Ishikawa (cell line): ENCODE data around the gene TPGS2.

ENCODE experiments used
- CEBPB ChIP-seq: IDR thresholded peaks from 2 replicates; pipeline ENCODE4 v1.6.1; 2012
- EGR1 ChIP-seq: IDR thresholded peaks from 2 replicates; pipeline ENCODE4 v1.6.1; 2012
- EP300 ChIP-seq: IDR thresholded peaks from 2 replicates; pipeline ENCODE4 v1.6.1; 2012; ENCODE audit warnings: borderline replicate concordance
- FOXM1 ChIP-seq: IDR thresholded peaks from 2 replicates; pipeline ENCODE4 v1.6.1; 2012; ENCODE audit warnings: low read depth, borderline replicate concordance
- NFIC ChIP-seq: IDR thresholded peaks from 2 replicates; pipeline ENCODE4 v1.6.1; 2012
- RAD21 ChIP-seq: IDR thresholded peaks from 2 replicates; pipeline ENCODE4 v1.6.1; 2012; ENCODE audit warnings: low read depth
- TCF12 ChIP-seq: IDR thresholded peaks from 2 replicates; pipeline ENCODE4 v1.6.1; 2012; ENCODE audit warnings: low read depth
- TEAD4 ChIP-seq: IDR thresholded peaks from 2 replicates; pipeline ENCODE4 v1.6.1; 2012
- ZBTB7A ChIP-seq: IDR thresholded peaks from 2 replicates; pipeline ENCODE4 v1.6.1; 2012; ENCODE audit warnings: low read depth
- TF ChIP-seq, protein P1 (sequence below): IDR thresholded peaks from 2 replicates; pipeline ENCODE4 v1.6.1; 2012; ENCODE audit warnings: low read depth, mild to moderate bottlenecking
- TF ChIP-seq, protein P2 (sequence below): IDR thresholded peaks from 2 replicates; pipeline ENCODE4 v1.6.1; 2012

DNA sequence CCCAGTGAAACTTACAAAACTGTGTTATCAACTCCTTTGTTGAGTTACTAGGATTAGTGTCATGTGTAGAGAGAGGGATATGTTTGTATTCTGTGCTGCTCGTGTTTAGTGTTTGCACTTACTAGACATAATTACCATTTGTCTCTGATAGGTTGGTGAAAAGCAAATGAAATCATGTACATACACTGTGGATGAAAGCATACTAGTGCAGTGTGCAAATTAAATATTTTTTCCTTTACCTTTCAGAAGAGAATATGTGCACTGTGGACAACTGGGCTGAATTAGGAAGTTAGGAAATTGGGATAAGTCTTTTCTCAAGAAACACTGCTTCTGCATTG, 1.3 kb upstream of the TPGS2 start:
- TF ChIP-seq RAD21 = no peak
- no peak for TF ChIP-seq ZBTB7A
- TF ChIP-seq EP300 = no peak
- TF ChIP-seq, protein P1, sequence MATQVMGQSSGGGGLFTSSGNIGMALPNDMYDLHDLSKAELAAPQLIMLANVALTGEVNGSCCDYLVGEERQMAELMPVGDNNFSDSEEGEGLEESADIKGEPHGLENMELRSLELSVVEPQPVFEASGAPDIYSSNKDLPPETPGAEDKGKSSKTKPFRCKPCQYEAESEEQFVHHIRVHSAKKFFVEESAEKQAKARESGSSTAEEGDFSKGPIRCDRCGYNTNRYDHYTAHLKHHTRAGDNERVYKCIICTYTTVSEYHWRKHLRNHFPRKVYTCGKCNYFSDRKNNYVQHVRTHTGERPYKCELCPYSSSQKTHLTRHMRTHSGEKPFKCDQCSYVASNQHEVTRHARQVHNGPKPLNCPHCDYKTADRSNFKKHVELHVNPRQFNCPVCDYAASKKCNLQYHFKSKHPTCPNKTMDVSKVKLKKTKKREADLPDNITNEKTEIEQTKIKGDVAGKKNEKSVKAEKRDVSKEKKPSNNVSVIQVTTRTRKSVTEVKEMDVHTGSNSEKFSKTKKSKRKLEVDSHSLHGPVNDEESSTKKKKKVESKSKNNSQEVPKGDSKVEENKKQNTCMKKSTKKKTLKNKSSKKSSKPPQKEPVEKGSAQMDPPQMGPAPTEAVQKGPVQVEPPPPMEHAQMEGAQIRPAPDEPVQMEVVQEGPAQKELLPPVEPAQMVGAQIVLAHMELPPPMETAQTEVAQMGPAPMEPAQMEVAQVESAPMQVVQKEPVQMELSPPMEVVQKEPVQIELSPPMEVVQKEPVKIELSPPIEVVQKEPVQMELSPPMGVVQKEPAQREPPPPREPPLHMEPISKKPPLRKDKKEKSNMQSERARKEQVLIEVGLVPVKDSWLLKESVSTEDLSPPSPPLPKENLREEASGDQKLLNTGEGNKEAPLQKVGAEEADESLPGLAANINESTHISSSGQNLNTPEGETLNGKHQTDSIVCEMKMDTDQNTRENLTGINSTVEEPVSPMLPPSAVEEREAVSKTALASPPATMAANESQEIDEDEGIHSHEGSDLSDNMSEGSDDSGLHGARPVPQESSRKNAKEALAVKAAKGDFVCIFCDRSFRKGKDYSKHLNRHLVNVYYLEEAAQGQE = no peak
- TF ChIP-seq NFIC = no peak
- TF ChIP-seq TEAD4 = no peak
- no peak for TF ChIP-seq EGR1
- no peak for TF ChIP-seq CEBPB
- no peak for TF ChIP-seq FOXM1
- no peak for TF ChIP-seq TCF12
- TF ChIP-seq, protein P2, sequence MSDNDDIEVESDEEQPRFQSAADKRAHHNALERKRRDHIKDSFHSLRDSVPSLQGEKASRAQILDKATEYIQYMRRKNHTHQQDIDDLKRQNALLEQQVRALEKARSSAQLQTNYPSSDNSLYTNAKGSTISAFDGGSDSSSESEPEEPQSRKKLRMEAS = no peak
